GM13976 (cell line): ENCODE measurements around the gene UQCRH.
"Not testable (repeated sequence)": the region's sequence is repeated elsewhere in the genome, so short reads cannot be mapped to it uniquely, and the experiment has no call there.

ENCODE experiments used
- DNase-seq: peaks from one replicate; pipeline ENCODE4 v3.0.0; 2012; ENCODE audit warnings: low spot score
- in situ Hi-C: fragments of 300-500 bp; cut with MboI; formaldehyde crosslinking; loops from one replicate; pipeline ENCODE4 v1.12.0; 2022; ENCODE audit warnings: low sequenced_read_pairs, mixed read lengths, inconsistent platforms; ENCODE audit not compliant: unreplicated experiment
- TF ChIP-seq, protein P1 (sequence below): IDR thresholded peaks from 2 replicates; pipeline ENCODE4 v1.5.1; 2012; ENCODE audit warnings: borderline replicate concordance, mild to moderate bottlenecking; ENCODE audit not compliant: insufficient read depth; ENCODE audit errors: extremely low read depth, missing control alignments, control extremely low read depth

UQCRH gene

DNA sequence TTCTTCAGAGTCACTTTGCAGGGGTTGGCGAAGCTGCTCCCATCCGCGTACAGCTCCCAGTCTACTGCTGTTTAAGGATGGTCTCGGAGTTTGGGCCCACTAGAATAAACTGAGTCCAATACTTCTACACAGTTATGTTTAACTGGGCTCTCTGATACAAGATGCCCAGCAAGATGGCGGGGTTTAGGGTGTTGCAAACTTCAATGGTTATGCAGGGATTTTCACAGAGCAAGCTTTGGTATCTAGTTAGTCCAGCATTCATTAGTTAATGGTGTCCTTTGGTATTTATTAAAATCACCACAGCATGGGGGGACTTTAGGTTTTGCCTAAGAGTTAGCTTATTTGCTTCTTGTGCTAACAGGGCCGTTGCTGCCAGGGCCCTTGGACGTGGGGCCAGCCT lies 24.7 kb downstream of the UQCRH start:
- DNase-seq, in situ Hi-C loops: not testable (repeated sequence)

DNA sequence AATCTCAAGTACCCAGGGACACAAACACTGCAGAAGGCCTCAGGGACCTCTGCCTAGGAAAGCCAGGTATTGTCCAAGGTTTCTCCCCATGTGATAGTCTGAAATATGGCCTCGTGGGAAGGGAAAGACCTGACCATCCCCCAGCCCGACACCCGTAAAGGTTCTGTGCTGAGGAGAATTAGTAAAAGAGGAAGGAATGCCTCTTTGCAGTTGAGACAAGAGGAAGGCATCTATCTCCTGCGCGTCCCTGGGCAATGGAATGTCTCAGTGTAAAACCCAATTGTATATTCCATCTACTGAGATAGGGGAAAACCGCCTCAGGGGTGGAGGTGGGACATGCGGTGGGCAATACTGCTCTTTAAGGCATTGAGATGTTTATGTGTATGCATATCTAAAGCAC lies 26.3 kb downstream of the UQCRH start:
- in situ Hi-C loops, DNase-seq: not testable (repeated sequence)

DNA sequence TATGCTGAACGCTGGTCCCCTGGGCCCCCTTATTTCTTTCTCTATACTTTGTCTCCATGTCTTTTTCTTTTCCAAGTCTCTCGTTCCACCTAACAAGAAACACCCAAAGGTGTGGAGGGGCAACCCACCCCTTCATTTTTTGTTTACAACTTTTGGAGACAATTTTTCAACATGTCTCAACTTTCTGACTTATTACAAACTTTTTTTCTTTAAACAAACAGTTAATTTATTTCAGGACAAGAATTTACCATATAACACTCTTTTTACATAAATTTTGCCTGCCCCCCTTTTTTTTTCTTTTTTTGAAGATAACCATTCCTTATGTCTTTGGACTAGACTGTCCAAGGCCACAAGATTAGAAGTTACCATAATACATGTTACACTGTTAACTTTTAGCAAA lies 26.9 kb downstream of the UQCRH start:
- in situ Hi-C loops = not testable (repeated sequence)

DNA sequence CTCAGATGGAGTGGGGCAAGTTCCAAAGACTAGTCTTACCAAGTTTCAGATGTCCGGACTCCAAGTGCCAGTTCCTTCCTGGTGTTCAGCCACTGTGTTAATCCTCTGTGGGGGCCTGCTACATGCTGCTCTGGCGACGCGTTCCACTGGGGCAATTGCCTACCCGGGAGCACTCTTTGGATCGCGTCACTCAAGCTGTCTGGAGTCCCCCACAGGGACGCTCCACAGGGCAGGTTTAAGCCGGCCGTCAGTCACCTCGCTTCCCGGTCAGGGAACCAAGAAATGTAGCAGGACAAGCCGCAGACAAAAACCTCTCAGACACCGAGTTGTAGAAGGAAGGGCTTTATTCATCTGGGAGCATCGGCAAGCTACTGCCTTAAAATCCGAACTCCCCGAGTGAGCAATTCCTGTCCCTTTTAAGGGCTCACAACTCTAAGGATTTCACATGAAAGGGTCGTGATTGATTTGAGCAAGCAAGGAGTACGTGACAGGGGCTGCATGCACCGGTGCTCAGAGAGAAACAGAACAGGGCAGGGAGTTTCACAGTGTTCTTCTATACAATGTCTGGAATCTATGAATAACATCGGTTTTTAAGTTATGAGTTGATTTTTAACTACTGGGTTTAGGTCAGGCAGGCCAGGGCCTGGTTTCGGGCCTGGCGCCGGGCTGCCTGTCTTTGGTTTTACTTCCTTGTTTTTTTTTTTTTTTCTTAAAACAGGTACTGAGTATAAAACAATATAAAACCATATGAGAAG lies 28.5 kb downstream of the UQCRH start:
- DNase-seq, in situ Hi-C loops: not testable (repeated sequence)

More for the DNA sequence above, 26.9 kb downstream of the UQCRH start:
- DNase-seq = not testable (repeated sequence)

DNA sequence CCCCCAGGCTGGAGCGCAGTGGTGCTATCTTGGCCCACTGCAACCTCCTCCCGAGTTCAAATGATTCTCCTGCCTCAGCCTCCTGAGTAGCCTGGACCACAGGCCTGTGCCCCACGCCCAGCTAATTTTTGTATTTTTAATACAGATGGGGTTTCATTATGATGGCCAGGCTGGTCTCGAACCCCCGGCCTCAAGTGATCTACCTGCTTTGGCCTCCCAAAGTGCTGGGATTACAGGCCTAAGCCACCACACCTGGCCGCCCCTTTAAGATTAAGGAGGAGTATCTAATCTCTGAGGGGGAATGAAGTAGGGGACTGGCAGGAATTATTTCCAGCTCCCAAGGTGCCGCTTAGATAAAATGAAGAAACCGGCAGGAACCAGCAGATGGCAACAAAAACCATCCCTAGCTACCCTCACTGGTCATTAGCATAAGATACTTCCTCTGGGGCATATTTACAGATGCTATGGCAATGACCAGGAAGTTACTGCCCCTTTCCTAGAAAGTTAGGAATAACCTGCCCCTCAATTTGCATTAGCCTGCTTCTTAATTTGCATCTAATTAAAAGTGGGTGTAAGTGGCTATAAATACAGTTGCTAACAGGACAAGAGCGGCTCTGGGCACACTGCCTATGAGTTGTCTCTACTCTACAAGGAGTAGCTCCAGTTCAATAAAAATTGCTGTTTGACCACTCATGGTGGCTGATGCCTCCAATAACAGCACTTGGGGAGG lies 30.0 kb downstream of the UQCRH start:
- TF ChIP-seq, protein P1, sequence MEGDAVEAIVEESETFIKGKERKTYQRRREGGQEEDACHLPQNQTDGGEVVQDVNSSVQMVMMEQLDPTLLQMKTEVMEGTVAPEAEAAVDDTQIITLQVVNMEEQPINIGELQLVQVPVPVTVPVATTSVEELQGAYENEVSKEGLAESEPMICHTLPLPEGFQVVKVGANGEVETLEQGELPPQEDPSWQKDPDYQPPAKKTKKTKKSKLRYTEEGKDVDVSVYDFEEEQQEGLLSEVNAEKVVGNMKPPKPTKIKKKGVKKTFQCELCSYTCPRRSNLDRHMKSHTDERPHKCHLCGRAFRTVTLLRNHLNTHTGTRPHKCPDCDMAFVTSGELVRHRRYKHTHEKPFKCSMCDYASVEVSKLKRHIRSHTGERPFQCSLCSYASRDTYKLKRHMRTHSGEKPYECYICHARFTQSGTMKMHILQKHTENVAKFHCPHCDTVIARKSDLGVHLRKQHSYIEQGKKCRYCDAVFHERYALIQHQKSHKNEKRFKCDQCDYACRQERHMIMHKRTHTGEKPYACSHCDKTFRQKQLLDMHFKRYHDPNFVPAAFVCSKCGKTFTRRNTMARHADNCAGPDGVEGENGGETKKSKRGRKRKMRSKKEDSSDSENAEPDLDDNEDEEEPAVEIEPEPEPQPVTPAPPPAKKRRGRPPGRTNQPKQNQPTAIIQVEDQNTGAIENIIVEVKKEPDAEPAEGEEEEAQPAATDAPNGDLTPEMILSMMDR = peak; percentile 55
- in situ Hi-C loops = no loop called here

DNA sequence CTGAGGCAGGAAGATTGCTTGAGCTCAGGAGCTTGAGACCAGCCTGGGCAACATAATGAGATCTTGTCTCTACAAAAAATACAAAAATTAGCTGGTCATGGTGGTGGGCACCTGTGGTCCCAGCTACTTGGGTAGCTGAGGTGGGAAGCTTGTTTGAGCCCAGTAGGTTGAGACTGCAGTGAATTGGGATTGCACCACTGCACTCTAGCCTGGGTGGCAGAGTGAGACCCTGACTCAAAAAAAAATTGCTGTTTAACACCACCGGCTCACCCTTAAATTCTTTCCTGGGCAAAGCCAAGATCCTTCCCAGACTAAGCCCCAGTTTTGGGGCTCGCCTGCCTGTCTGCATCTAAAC lies 30.5 kb downstream of the UQCRH start:
- no peak for DNase-seq
- in situ Hi-C loops = no loop called here
- TF ChIP-seq, protein P1 = no peak

More for the DNA sequence above, 30.0 kb downstream of the UQCRH start:
- DNase-seq = peak; percentile 57

DNA sequence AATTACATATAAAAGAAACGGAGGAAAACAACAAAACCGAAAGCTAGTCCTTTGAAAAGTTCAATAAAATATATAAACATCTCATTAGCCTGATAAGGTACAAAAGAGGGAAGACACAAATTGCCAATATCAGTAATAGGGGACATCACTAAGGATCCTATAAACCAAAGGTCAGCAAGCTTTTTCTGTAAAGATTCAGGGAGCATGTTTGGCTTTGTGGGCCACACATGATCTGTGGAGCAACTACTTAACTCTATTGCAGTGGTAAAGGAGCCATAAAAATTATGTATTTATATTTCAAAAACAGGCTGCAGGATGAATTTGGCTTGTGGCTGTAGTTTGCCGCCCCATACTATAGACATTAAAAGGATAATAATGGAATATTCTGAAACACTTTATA lies 31.6 kb downstream of the UQCRH start:
- in situ Hi-C loops = no loop called here
- TF ChIP-seq, protein P1 = no peak
- no peak for DNase-seq

DNA sequence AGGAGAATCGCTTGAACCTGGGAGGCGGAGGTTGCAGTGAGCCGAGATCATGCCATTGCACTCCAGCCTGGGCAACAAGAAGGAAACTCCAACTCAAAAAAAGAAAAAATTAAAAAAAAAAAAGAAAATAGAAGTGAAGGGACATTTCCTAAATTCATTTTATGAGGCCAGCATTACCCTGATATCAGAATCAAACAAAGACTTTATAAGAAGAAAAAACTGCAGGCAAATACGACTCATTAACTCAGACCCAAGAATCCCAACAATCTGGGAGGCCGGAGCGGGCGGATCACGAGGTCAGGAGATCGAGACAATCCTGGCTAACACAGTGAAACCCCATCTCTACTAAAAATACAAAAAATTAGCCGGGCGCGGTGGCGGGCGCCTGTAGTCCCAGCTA lies 33.9 kb downstream of the UQCRH start:
- DNase-seq, in situ Hi-C loops: not testable (repeated sequence)

DNA sequence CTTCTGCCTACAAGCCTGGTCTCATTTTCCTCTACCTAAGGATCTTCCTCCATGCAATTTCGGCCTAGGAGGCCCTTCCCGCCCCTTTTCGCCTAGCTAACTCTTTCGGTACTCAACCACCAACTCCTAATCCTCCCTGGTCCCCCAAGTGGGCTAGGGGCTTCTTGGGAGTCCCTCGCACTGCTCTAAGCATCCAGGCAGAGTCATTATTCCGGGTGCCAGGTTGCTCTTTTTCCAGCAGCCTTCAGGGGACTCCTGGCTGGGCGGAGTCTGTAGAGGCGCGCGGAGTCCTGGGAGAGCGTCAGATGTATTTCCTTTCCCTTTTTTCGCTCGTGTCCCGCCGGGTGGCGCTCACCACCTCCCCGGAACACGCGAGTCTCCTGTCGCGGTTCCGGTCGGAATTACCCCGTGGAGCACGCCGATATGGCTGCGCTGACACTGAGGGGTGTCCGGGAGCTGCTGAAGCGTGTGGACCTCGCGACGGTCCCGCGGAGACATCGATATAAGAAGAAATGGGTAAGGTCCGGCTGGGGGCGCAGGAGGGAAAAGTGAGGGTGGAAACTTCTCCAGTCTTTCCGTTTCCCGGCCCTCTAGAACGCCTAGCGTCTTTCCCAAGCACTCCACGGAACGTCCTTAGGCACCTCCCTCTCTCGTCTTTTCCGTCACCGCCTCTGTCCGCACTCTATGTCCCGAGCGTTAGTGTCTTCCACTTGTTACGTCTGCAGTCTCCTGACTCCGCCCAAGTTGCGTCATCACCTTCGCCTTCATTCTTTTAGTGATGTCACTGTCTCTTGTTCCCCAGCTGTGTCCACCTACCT lies 37.1 kb downstream of the UQCRH start, which contains the start of gene NSUN4:
TSS of gene NSUN4 (plus strand) at position 404 of the 818 bp plus-strand sequence. CDS start at position 424, 20 bp downstream.
- in situ Hi-C loops = no loop called here
- peak; percentile 85 for DNase-seq
- TF ChIP-seq, protein P1 = peak; percentile 68
